DND-41 (cell line): ENCODE measurements around the gene MFSD6.

Experiments
- ATAC-seq: fragments of 200-7000 bp; cut with Tn5 transposase; 3 replicates; pipeline ENCODE4 v1.9.1; 2021; ENCODE audit warnings: low read depth; ENCODE audit not compliant: insufficient read depth
- DNase-seq: peaks from one replicate; pipeline ENCODE4 v3.0.0-alpha.2; 2020
- H2AFZ ChIP-seq: 2 replicates; pipeline ENCODE4 v1.6.0; 2012; ENCODE audit warnings: low read depth, low read length
- H3K27ac ChIP-seq: 2 replicates; pipeline ENCODE4 v1.5.1; 2012; ENCODE audit warnings: low read length, inconsistent platforms
- H3K27me3 ChIP-seq: fragments of 200-600 bp; sonication (generic); 2 replicates; pipeline ENCODE4 v1.6.0; 2012; ENCODE audit warnings: low read length, mild to moderate bottlenecking, inconsistent platforms; ENCODE audit not compliant: insufficient read depth, poor library complexity
- H3K36me3 ChIP-seq: 2 replicates; pipeline ENCODE4 v1.5.1; 2012; ENCODE audit warnings: low read length, inconsistent platforms; ENCODE audit not compliant: insufficient read depth
- H3K4me1 ChIP-seq: 2 replicates; pipeline ENCODE4 v1.5.1; 2012; ENCODE audit warnings: mild to moderate bottlenecking, low read length; ENCODE audit not compliant: insufficient read depth
- H3K4me2 ChIP-seq: 2 replicates; pipeline ENCODE4 v1.6.0; 2012; ENCODE audit warnings: mild to moderate bottlenecking, moderate library complexity, low read length, inconsistent platforms; ENCODE audit not compliant: insufficient read depth
- H3K4me3 ChIP-seq, 2 experiments: fragments of 200-600 bp in 1 of 2; shearing (Covaris generic) in 1 of 2; 2 replicates each; pipeline ENCODE4 v1.5.1; 2012 to 2016; ENCODE audit warnings: inconsistent platforms in 2 of 2, low read length in 2 of 2, mild to moderate bottlenecking in 2 of 2, low read depth in 1 of 2, moderate library complexity in 1 of 2
- H3K79me2 ChIP-seq: 2 replicates; pipeline ENCODE4 v1.6.0; 2012; ENCODE audit warnings: low read length, inconsistent platforms; ENCODE audit not compliant: insufficient read depth
- H3K9ac ChIP-seq: 2 replicates; pipeline ENCODE4 v1.6.0; 2012; ENCODE audit warnings: low read depth, mild to moderate bottlenecking, inconsistent platforms, low read length, moderate library complexity
- H3K9me3 ChIP-seq: 2 replicates; pipeline ENCODE4 v1.5.1; 2012; ENCODE audit warnings: low read length, moderate library complexity, mild to moderate bottlenecking, inconsistent platforms; ENCODE audit not compliant: insufficient read depth, severe bottlenecking
- H4K20me1 ChIP-seq: 2 replicates; pipeline ENCODE4 v1.6.0; 2012; ENCODE audit warnings: low read length; ENCODE audit not compliant: insufficient read depth
- EZH2 ChIP-seq: IDR thresholded peaks from 3 replicates; pipeline ENCODE4 v1.6.1; 2012; ENCODE audit warnings: borderline replicate concordance, low read depth, mild to moderate bottlenecking, moderate library complexity, low read length, inconsistent platforms; ENCODE audit not compliant: severe bottlenecking
- TF ChIP-seq, protein P1 (sequence below): IDR thresholded peaks from 2 replicates; pipeline ENCODE4 v1.5.1; 2012; ENCODE audit warnings: borderline replicate concordance, low read length, moderate library complexity, mild to moderate bottlenecking; ENCODE audit not compliant: poor library complexity, severe bottlenecking; ENCODE audit errors: extremely low read depth

The MFSD6 gene

DNA sequence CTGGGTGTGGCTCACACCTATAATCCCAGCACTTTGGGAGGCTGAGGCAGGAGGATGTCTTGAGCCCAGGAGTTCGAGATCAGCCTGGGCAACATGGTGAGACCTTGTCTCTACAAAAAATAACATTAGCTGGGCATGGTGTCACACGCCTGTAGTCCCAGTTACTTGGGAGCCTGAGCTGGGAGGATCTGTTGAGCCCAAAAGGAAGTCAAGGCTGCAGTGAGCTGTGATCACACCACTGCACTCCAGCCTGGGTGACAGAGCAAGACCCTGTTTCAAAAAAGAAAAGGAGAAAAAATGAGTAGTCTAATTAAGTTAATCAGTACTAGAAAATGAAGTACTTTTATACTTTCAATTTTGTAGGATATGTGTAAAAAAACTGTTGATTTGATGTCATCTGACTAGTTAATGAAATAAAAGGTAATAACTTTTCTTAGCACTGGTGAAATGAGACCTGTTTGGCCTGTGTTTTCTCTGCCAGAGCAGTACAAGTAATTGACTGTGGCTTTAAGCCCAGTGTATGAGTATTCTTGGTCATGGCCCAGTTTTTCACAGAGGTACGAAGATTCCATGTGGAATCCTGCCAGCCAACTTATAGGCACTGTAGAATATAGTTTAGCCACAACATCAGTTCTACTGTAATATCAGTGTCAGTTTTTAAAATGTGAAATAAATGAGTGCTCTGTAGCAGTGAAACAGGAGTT is 35.8 kb downstream of the MFSD6 start:
- Histone ChIP-seq H3K9me3 (no peaks in the 10 kb centered on the region), H3K36me3 (0 out of 2 replicates have a peak, but pooled peaks cover 5% of the 10 kb centered on the region), H3K4me1 (no peaks in the 10 kb centered on the region), H3K27ac (no peak overlapping the region), H3K9ac (no peak overlapping the region), H3K4me2 (no peak overlapping the region), H3K27me3 (no peaks in the 10 kb centered on the region), H3K79me2 (peaks cover 40% of the 10 kb centered on the region), H3K4me3 (no peak overlapping the region), H2AFZ (no peak overlapping the region), H4K20me1 (peaks cover 14% of the 10 kb centered on the region)
- peak; percentile 31; the same call in 1 of the 3 replicates for ATAC-seq
- TF ChIP-seq, protein P1, sequence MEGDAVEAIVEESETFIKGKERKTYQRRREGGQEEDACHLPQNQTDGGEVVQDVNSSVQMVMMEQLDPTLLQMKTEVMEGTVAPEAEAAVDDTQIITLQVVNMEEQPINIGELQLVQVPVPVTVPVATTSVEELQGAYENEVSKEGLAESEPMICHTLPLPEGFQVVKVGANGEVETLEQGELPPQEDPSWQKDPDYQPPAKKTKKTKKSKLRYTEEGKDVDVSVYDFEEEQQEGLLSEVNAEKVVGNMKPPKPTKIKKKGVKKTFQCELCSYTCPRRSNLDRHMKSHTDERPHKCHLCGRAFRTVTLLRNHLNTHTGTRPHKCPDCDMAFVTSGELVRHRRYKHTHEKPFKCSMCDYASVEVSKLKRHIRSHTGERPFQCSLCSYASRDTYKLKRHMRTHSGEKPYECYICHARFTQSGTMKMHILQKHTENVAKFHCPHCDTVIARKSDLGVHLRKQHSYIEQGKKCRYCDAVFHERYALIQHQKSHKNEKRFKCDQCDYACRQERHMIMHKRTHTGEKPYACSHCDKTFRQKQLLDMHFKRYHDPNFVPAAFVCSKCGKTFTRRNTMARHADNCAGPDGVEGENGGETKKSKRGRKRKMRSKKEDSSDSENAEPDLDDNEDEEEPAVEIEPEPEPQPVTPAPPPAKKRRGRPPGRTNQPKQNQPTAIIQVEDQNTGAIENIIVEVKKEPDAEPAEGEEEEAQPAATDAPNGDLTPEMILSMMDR = no peak
- TF ChIP-seq EZH2 = no peak
- DNase-seq = no peak

DNA sequence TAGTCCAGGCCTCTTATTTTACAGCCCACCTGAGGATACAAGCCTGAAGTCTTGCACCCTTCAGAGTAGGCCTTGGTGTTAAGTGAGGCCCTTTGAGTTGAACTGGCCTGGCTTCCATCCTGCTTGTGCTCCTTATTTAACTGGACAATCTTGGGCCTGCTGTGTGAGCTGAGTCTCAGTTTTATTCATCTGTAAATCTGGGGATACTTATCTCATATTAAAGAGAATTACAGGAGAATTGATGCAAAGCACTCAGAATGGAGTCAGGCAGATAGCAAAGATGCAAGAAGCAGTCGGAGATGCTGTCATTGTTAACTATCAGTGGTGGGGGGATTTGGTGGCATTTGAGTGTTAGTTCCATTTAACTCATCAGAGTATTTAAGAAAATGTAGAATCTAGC is 36.8 kb downstream of the MFSD6 start:
- H3K79me2 ChIP-seq = peaks cover 39% of the 10 kb centered on the region
- peaks cover 14% of the 10 kb centered on the region for H4K20me1 ChIP-seq
- H3K4me1 ChIP-seq = no peaks in the 10 kb centered on the region

GRCh38 chr2:190446193-190446592 is 38.0 kb downstream of the MFSD6 start:
- H3K9me3 ChIP-seq = no peaks in the 10 kb centered on the region
- no peak overlapping the region for H2AFZ ChIP-seq
- H3K36me3 ChIP-seq = 0 out of 2 replicates have a peak, but pooled peaks cover 3% of the 10 kb centered on the region
- H3K79me2 ChIP-seq = peaks cover 30% of the 10 kb centered on the region; the same call in 1 of the 2 replicates
- no peak overlapping the region for H3K4me2 ChIP-seq
- ATAC-seq (no peak), DNase-seq (no peak)
- no peak overlapping the region for H3K4me3 ChIP-seq
- no peak overlapping the region for H3K27ac ChIP-seq
- no peak overlapping the region for H3K9ac ChIP-seq
- no peaks in the 10 kb centered on the region for H3K27me3 ChIP-seq
- peaks cover 8% of the 10 kb centered on the region for H4K20me1 ChIP-seq
- no peaks in the 10 kb centered on the region for H3K4me1 ChIP-seq
- TF ChIP-seq, protein P1 = no peak
- no peak for TF ChIP-seq EZH2

More for the DNA sequence above, 36.8 kb downstream of the MFSD6 start:
- Histone ChIP-seq H3K36me3 (0 out of 2 replicates have a peak, but pooled peaks cover 5% of the 10 kb centered on the region), H3K27ac (no peak overlapping the region), H3K9ac (no peak overlapping the region), H3K9me3 (no peaks in the 10 kb centered on the region), H3K4me2 (no peak overlapping the region), H3K4me3 (no peak overlapping the region), H3K27me3 (no peaks in the 10 kb centered on the region), H2AFZ (no peak overlapping the region)
- ATAC-seq = no peak
- TF ChIP-seq EZH2 = no peak
- TF ChIP-seq, protein P1 = no peak
- no peak for DNase-seq
